ENCODE data around the gene PDLIM1.
A peak's percentile ranks its signal among the peaks of the same experiment; 100 is the strongest.

Gene PDLIM1

DNA sequence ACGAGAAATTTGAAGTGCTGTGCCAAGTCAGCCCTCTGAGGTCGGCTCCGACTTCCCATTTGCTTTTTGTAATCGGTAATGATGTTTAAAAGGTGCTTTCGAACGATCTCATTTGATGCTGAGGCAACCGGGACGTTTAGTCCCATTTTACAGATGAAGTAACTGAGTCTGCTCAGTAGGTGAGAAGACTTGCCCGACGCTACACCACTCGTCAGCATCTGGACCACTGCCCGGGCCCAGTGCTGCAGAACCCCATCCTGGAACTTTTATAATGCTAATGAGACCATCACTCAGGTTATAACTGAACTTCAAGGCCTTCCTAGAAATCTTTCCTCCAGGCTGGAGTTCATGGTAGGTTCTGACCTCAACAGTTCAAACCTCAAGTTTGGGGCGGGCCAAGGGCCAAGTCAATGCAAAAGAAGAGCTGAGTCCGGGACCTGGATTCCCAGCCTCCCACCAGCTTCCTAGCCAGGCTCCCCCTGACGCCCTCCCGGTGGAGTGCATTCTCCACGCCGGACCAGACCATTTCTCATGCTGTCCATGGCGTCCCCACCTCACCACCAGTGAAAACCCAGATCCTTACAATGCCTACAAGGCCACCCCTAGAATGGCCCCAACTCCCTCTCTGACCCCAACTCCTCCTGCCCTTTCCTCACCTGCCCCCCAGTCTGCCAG lies 699 bp upstream of the PDLIM1 start:
- Histone ChIP-seq H3K27me3 (replicated peaks; ENCODE audit: control insufficient read depth, insufficient read depth, low read length) (no peaks in the 10 kb centered on the region), H3K36me3 (ENCODE audit: control insufficient read depth, insufficient read depth, low read length) (peaks cover 5% of the 10 kb centered on the region), H3K4me3 (replicated peaks; ENCODE audit: low read depth, low read length) (peak overlapping the region; percentile 59)
- DNase-seq (ENCODE audit: extremely low read depth, insufficient read length), result peak; percentile 57
- TF ChIP-seq, protein P1, sequence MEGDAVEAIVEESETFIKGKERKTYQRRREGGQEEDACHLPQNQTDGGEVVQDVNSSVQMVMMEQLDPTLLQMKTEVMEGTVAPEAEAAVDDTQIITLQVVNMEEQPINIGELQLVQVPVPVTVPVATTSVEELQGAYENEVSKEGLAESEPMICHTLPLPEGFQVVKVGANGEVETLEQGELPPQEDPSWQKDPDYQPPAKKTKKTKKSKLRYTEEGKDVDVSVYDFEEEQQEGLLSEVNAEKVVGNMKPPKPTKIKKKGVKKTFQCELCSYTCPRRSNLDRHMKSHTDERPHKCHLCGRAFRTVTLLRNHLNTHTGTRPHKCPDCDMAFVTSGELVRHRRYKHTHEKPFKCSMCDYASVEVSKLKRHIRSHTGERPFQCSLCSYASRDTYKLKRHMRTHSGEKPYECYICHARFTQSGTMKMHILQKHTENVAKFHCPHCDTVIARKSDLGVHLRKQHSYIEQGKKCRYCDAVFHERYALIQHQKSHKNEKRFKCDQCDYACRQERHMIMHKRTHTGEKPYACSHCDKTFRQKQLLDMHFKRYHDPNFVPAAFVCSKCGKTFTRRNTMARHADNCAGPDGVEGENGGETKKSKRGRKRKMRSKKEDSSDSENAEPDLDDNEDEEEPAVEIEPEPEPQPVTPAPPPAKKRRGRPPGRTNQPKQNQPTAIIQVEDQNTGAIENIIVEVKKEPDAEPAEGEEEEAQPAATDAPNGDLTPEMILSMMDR (IDR thresholded peaks at IDR 0.05; ENCODE audit: insufficient read depth, low read length, poor library complexity, severe bottlenecking), result no peak

DNA sequence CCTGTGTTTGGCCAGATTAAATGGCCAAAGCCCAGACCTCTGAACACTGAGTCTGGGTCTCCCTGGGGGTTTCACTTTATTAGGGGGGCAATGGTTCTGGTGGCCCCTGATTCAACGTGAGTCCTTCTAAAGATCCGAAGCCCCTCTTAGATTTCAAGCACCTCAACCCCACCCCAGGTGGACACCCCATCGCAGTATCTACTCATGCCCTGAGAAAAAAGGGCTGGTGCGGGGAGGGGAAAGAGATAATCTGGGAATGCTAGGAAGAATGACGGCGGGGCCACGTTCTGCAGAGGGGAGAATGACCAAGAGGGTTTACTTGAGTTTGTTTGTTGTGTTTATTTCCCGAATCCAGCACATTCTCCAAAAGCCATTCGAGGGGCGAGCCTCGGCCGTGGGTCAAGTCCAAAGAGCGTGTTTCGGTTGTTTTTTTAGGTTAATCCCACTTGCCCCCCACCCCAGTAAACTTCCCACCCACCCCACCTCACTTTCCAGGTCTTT lies 832 bp downstream of the PDLIM1 start:
- no peak for DNase-seq (ENCODE audit: extremely low read depth, insufficient read length)
- Histone ChIP-seq H3K4me3 (replicated peaks; ENCODE audit: low read depth, low read length) (peak overlapping the region; percentile 91), H3K36me3 (ENCODE audit: control insufficient read depth, insufficient read depth, low read length) (peaks cover 7% of the 10 kb centered on the region), H3K27me3 (replicated peaks; ENCODE audit: control insufficient read depth, insufficient read depth, low read length) (no peaks in the 10 kb centered on the region)
- TF ChIP-seq, protein P1 (IDR thresholded peaks at IDR 0.05; ENCODE audit: insufficient read depth, low read length, poor library complexity, severe bottlenecking), result no peak

DNA sequence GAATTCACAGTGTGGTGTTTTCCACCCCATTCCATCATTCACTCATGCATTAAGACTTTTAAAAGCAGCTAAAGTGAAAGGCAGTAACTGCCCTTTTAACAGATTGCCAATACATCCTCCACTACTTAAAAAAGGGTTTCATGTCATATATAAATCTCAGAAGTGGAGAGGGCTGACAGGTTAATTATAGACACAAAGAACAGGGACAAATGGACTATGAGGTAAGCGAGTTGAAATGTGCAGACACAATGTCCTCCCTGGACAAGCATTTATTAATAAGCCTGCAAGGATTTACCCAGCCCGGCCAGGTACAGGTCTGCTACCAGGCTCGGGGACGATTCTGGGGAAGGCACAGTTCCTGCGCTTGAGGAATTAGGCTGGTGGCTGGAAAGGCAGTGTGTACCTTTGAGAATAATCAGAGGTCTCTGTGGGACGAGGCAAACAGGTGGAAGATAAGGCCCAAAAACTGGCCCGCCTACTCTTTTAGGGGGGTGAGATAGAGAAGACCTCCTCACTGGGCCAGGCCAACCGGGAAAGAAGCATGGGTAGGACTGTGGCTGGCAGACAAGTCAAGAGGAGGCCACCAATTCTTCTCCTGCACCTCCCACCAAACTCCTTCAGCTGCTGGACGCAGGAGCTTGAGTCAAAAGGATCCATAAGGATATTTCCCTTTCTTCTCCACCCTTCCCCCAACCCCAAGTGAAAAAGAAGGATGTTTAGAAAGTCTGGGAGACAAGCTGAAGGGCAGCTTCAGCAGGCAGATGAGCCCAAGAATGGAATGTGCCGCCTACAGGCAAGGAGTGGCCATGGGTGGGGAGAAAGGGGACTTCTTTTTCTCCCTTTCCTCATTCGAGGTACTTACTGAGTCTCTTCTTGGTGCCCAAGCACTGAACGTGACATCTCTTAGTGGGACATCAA lies 1.5 kb downstream of the PDLIM1 start:
- DNase-seq (ENCODE audit: extremely low read depth, insufficient read length), result no peak
- TF ChIP-seq, protein P1 (IDR thresholded peaks at IDR 0.05; ENCODE audit: insufficient read depth, low read length, poor library complexity, severe bottlenecking), result peak; percentile 42
- no peaks in the 10 kb centered on the region for H3K27me3 ChIP-seq (replicated peaks; ENCODE audit: control insufficient read depth, insufficient read depth, low read length)
- peaks cover 7% of the 10 kb centered on the region for H3K36me3 ChIP-seq (ENCODE audit: control insufficient read depth, insufficient read depth, low read length)
- peak overlapping the region; percentile 91 for H3K4me3 ChIP-seq (replicated peaks; ENCODE audit: low read depth, low read length)

DNA sequence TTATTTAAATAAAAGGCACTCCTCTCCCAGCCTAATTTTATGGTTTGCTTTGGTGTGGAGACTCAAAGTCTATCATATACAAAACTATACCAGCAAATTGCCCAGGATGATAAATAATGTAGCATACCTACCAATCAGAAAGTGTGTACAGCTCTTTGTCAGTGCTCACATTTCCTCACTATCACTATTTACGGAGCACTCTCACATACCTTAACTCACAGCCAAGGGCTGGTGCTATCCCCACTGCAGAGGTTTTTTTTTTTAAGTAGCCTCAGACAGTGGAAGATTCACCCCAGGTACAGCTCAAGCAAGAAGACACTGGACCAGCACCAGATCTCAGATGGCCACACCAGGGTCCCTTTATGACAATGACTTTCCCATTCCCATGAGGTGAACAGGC lies 2.5 kb downstream of the PDLIM1 start:
- DNase-seq (ENCODE audit: extremely low read depth, insufficient read length), result no peak
- TF ChIP-seq, protein P1 (IDR thresholded peaks at IDR 0.05; ENCODE audit: insufficient read depth, low read length, poor library complexity, severe bottlenecking), result no peak
- peak overlapping the region; percentile 91 for H3K4me3 ChIP-seq (replicated peaks; ENCODE audit: low read depth, low read length)
- H3K27me3 ChIP-seq (replicated peaks; ENCODE audit: control insufficient read depth, insufficient read depth, low read length), result no peaks in the 10 kb centered on the region
- peaks cover 7% of the 10 kb centered on the region for H3K36me3 ChIP-seq (ENCODE audit: control insufficient read depth, insufficient read depth, low read length)

DNA sequence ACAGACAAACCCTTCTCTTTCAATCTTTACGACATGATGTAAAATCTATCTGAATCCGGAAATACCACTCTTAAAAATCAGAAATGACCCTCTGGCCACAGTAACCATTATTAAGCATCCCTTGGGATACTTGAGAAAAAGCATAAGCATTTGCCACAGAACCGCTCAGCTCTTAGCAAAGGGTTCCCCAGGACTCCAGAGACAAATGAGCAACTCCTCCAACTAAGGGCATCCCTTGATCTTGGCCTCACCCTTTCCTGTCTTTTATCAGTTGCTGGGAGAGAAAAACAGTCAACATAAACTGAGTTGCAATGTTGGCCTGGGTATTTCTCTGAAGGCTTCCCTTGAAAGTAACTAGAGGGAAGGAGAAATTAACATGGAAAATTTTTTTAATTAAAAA lies 3.5 kb downstream of the PDLIM1 start:
- Histone ChIP-seq H3K36me3 (ENCODE audit: control insufficient read depth, insufficient read depth, low read length) (peaks cover 7% of the 10 kb centered on the region), H3K27me3 (replicated peaks; ENCODE audit: control insufficient read depth, insufficient read depth, low read length) (no peaks in the 10 kb centered on the region), H3K4me3 (replicated peaks; ENCODE audit: low read depth, low read length) (peak overlapping the region; percentile 9)
- TF ChIP-seq, protein P1 (IDR thresholded peaks at IDR 0.05; ENCODE audit: insufficient read depth, low read length, poor library complexity, severe bottlenecking), result no peak
- no peak for DNase-seq (ENCODE audit: extremely low read depth, insufficient read length)
